Suprapubic skin (tissue), 3 donors: ENCODE measurements around the gene KLHDC7B.

Experiments used
- CTCF ChIP-seq, 2 donors: fragments of 200-600 bp in 1 of 2; fragments of 450-650 bp in 1 of 2; sonication (generic) in 1 of 2; IDR thresholded peaks; one replicate each; pipeline ENCODE4 v1.5.1; 2016 to 2019; ENCODE audit warnings: antibody characterized with exemption in 2 of 2, mild to moderate bottlenecking in 1 of 2, moderate library complexity in 1 of 2
- EP300 ChIP-seq: sonication (generic); formaldehyde crosslinking; IDR thresholded peaks from one replicate; pipeline ENCODE4 v1.6.1; 2017; ENCODE audit warnings: antibody characterized with exemption
- POLR2A ChIP-seq, 2 donors: fragments of 450-650 bp; IDR thresholded peaks; one replicate each; pipeline ENCODE4 v1.6.1; 2017; ENCODE audit warnings: antibody characterized with exemption in 2 of 2, mild to moderate bottlenecking in 2 of 2, moderate library complexity in 2 of 2

GRCh38 chr22:50561401-50562358, 16.0 kb downstream of the KLHDC7B start:
- no peak for TF ChIP-seq CTCF (IDR thresholded peaks at IDR 0.05)
- TF ChIP-seq POLR2A (IDR thresholded peaks at IDR 0.05) = no peak
- no peak for TF ChIP-seq EP300
